Activated gamma-delta T cell treated with Interleukin-2 at 50 U/mL for 16 hours (primary cell): ENCODE measurements around the gene PPP1R3E.
"Not testable (repeated sequence)": the region's sequence is repeated elsewhere in the genome, so short reads cannot be mapped to it uniquely, and the experiment has no call there.

Experiments used
- DNase-seq: peaks from one replicate; pipeline ENCODE4 v3.0.0-alpha.2; 2020

PPP1R3E gene, protein sequence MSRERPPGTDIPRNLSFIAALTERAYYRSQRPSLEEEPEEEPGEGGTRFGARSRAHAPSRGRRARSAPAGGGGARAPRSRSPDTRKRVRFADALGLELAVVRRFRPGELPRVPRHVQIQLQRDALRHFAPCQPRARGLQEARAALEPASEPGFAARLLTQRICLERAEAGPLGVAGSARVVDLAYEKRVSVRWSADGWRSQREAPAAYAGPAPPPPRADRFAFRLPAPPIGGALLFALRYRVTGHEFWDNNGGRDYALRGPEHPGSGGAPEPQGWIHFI

DNA sequence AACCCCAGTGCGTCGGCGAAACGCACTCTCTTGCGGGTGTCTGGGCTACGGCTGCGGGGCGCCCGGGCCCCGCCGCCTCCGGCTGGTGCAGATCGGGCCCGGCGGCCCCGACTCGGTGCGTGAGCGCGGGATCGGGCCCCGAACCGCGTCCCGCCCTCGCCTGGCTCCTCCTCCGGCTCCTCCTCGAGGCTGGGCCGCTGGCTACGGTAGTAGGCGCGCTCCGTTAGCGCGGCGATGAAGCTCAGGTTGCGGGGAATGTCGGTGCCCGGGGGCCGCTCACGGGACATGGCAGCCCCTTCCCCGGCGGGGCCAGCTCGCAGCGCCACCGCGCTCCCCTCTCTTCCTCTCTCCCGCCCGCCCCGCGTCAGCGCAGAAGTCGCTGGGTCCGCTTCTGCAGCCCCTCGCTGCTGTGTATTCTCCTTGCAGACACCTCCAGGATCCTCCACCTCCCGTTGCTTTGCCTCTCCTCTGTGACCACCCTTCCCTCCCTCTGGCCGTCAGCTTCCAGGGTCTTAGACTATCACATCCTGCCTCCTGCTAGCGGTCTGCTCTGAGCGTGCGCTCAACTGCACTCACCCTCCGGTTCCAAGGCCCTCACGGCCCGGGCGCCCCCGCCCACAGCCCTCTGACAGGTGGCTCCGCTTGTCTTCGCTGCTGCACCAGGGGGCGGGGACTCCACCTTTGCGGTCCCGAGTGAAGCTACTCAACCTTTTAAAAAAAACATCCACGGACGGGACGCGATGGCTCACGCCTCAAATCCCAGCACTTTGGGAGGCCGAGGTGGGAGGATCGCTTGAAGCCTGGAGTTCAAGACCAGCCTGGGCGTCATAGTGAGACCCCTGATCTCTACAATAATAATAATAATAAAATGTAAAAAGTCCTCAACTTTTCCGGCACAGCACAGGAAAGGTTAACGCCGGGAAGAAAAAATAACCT, at the start of gene PPP1R3E:
Gene PPP1R3E (minus strand): TSS at position 570 of the 936 bp plus-strand sequence. CDS start 283 bp downstream, at position 287.
- DNase-seq: peak; percentile 84

DNA sequence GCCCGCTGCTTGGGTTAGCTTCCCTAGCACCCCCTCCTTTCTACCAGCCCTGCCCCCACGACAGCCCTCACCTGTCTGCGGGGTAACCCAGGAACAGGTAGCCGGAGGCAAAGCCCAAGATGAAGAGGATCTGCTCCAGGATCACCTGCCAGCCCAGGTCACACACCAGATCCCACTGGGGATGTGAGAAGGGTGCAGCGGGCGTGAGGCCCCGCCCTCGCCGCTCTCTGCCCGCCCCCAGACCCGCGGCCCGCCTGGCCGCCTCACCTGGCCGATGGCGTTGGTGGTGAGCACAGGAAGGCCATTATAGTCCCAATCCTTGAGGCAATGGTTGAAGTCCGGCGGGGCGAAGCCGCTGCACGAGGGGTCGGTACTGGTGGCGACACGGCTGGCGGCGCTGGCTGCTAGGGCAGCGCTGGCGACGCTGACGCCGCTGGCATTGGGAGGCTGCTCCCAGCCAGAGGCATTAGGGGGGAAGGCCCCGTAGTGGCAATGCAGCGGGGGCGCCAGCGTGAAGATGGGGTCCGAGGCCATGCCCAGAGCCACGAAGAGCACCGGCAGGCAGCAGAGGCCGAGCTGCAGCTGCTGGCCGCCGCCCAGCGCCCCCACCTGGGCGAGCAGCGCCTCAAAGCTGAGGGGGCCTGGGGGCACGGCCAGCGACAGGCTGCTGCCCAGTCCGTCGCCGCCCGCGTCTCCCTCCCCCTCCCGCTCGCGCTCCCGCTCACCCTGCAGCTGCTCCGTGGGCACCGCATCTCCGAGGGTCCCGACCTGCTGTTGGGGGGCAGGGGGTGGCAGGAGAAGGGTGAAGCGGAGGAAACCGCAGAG, 49.2 kb upstream of the PPP1R3E start:
- no peak for DNase-seq

- DNase-seq: no peak
These were observed 46.6 kb upstream of the PPP1R3E start for GRCh38 chr14:23349156-23349845.

- no peak for DNase-seq
These were observed 45.6 kb upstream of the PPP1R3E start for GRCh38 chr14:23348297-23348655.

- no peak for DNase-seq
These were observed 45.0 kb upstream of the PPP1R3E start for GRCh38 chr14:23347406-23348296.

GRCh38 chr14:23346693-23347405, 44.2 kb upstream of the PPP1R3E start:
- DNase-seq: no peak

GRCh38 chr14:23345987-23346692, 43.5 kb upstream of the PPP1R3E start:
- DNase-seq: no peak

DNA sequence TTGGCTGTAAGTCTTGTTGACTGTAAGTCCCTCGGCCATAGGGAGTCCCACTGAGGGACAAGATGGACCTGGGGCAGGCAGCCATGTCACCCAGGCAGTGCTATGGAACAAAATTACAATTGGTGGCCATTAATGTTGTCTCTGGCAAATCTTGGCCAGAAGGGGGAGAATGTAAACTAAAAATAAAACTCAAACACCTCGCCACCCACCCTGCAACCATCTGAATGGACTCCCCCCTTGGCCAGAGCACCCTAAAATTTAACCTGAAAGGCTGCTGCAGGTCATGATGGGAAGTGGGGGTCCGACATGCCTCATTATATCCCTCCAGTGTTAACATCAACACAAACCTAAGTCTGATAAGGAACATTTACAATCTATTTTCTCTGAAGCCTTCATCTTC, 41.8 kb upstream of the PPP1R3E start:
- DNase-seq: no peak

DNA sequence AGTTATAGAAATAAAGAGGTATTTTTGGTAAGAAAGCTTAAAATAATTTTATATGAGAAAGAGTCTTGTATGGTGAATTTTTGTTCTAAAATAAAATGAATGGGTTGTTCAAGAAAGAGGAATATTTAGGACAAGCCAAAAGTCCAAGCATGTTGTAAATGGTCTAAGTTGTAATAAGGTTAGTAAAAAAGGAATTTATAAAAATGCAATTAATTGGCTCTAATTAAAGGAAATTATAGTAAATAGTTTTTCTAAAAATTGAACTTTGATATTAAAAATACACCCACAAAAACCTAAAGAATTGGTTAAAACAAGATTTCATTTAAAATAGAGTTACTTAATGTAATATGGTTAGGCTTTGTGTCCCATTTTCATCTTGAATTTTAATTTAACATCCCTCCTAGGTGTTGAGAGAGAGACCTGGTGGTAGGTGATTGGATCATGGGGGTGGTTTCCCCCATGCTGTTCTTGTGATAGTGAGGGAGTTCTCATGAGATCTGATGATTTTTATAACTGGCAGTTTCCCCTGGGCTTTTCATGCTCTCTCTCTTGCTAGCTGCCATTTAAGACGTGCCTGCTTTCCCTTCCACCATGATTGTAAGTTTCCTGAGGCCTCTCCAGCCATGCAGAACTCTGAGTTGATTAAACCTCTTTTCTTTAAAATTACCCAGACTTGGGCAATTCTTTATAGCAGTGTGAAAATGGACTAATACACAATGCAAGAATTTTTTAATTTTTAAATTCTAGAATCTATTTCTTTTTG, 37.0 kb upstream of the PPP1R3E start:
- no peak for DNase-seq

DNA sequence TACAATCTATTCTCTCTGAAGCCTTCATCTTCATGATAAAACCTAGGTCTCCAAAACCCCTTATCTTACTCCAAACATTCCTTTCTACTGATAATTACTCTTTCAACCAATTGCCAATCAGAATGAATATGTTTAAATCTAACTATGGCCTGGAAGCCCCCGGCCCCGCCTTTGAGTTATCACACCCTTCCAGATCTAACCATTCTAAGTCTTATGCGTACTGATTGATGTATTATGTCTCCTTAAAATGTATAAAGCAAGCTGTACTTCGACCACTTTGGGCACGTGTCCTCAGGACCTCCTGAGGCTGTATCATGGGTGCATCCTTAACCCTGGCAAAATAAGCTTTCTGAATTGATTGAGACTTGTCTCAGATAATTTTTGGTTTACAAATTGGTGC, 33.0 kb upstream of the PPP1R3E start:
- DNase-seq: no peak

DNA sequence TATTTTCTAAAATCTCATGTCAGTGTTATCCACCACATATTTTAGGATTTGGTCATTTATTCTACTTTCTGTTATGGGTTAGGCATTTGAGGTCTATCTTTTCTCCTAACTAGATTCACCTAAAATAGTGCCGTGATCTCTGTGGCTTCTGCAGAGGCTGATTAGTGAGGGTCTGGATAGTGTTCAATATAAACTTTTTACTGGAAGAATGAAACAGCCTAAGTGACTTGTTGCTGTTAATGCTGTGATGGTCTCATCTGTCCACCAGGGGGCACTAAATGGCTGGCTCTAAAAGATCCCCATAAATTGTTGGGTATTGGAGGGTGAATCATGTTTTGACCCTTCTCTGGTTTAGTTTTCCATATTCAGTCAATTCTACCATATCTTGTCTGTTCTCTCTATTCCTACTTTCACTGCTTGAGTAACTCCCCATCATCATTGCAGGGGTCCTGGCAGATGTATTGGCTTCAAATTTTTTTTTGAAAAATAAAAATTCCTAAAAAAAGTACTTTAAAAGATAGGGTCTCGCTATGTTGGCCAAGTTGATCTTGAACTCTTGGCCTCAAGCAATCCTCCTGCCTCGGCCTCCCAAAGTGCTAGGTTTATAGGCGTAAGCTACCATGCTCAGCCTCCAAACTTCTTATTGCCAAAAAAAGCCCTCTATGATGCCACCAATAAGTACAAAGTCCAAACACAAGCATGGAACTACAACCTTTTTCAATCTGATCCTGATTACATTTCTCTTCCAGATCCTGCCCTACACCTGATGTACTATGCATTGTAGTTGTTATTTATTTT, 25.5 kb upstream of the PPP1R3E start:
- DNase-seq: peak; percentile 69

DNA sequence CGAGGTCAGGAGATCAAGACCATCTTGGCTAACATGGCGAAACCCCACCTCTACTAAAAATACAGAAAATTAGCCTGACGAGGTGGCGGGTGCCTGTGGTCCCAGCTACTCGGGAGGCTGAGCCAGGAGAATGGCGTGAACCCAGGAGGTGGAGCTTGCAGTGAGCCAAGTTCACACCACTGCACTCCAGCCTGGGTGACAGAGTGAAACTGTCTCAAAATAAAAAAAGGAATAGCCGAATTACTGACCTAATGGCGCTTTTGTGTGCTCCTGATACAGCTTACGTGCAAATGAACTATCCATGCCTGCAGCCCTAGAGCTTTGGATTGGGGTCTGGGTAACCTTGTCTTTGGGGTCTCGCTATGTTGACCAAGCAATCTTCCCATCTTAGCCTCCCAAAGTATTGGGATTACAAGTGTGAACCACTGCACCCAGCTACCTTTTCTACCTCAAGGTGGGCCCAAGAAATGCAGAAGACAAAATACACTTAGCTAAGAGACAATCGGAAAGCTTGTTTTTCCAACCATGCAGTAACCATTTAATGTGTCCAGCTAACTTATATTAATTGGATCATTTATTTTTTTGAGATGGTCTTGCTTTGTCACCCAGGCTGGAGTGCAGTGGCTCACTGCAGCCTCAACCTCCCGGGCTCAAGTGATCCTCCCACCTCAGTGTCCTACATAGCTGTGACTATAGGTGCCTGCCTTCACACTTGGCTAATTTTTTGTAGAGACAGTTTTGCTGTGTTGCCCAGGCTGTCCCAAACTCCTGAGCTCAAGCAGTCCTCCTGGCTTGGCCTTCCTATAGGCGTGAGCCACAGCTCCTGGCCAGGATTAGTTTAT, 24.1 kb upstream of the PPP1R3E start:
- no peak for DNase-seq

DNA sequence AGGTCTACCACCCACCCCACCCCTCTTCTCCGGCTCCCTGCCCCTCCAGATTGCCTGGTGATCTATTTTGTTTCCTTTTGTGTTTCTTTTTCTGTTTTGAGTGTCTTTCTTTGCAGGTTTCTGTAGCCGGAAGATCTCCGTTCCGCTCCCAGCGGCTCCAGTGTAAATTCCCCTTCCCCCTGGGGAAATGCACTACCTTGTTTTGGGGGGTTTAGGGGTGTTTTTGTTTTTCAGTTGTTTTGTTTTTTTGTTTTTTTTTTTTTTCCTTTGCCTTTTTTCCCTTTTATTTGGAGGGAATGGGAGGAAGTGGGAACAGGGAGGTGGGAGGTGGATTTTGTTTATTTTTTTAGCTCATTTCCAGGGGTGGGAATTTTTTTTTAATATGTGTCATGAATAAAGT, 23.1 kb upstream of the PPP1R3E start:
- not testable (repeated sequence) for DNase-seq

- DNase-seq: no peak
These were observed 22.3 kb upstream of the PPP1R3E start for GRCh38 chr14:23324993-23325392.

DNA sequence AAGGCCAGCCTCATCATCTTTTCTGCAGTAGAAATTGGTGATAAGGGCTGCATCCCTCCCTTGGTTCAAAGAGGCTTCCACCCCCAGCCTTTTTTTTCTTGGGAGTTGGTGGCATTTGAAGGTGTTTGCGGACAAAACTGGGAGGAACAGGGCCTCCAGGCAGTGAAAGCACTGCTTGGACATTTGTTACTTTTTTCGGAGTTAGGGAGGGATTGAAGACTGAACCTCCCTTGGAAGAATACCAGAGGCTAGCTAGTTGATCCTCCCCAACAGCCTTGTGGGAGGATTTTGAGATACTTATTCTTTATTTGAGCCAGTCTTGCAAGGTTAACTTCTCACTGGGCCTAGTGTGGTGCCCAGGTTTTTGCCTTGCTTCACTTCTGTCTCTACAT, 21.8 kb upstream of the PPP1R3E start:
- no peak for DNase-seq

GRCh38 chr14:23323838-23324454, 21.3 kb upstream of the PPP1R3E start:
- no peak for DNase-seq
